H1 (cell line): ENCODE measurements around the gene PALM2AKAP2. TPM values are rescaled to one million over a fixed set of nuclear protein-coding genes. Genes with fewer than 3 reads are reported as not detected.

Source experiments
- CTCF ChIA-PET: fragments of 300-600 bp; sonication (Branson Sonifier 250); formaldehyde crosslinking; loops from one replicate; lab custom pipeline; 2021; ENCODE audit not compliant: partially characterized antibody; lab: Charles Lee
- POLR2A ChIA-PET: fragments of 300-600 bp; sonication (Branson Sonifier 250); formaldehyde crosslinking; loops from one replicate; lab custom pipeline; 2021; ENCODE audit warnings: inconsistent platforms; ENCODE audit not compliant: partially characterized antibody; lab: Charles Lee
- DNase-seq, 2 experiments: peaks; one replicate each; pipeline versions ENCODE4 v3.0.0 to v3.0.0-alpha.2; 2010 to 2022; ENCODE audit warnings: low spot score in 2 of 2, low read depth in 1 of 2, mixed read lengths in 1 of 2
- FAIRE-seq: peaks from 2 replicates; lab custom pipeline; 2011; peaks lifted over from hg19 to GRCh38; lab: Jason Lieb, UNC
- H2AFZ ChIP-seq: 2 replicates; pipeline ENCODE4 v1.8.1; 2012; ENCODE audit warnings: low read length, inconsistent platforms
- H2AK5ac ChIP-seq: 2 replicates; pipeline ENCODE4 v1.6.1; 2013; ENCODE audit warnings: low read depth, low read length
- H2BK120ac ChIP-seq: replicated peaks from 2 replicates; pipeline ENCODE3; 2013; ENCODE audit warnings: low read depth, low read length, inconsistent platforms
- H2BK12ac ChIP-seq: 2 replicates; pipeline ENCODE4 v1.6.1; 2013; ENCODE audit warnings: low read depth, low read length
- H2BK15ac ChIP-seq: 2 replicates; pipeline ENCODE4 v1.6.1; 2013; ENCODE audit warnings: low read length
- H2BK20ac ChIP-seq: 2 replicates; pipeline ENCODE4 v1.6.1; 2013; ENCODE audit warnings: low read length
- H2BK5ac ChIP-seq: 2 replicates; pipeline ENCODE4 v1.6.1; 2013; ENCODE audit warnings: low read depth, low read length
- H3K14ac ChIP-seq: 2 replicates; pipeline ENCODE4 v1.6.1; 2013; ENCODE audit warnings: inconsistent platforms; ENCODE audit not compliant: insufficient read length
- H3K18ac ChIP-seq: 2 replicates; pipeline ENCODE4 v1.6.1; 2013; ENCODE audit warnings: low read length; ENCODE audit errors: extremely low read depth
- H3K23ac ChIP-seq: 2 replicates; pipeline ENCODE4 v1.6.1; 2013; ENCODE audit warnings: inconsistent platforms; ENCODE audit not compliant: insufficient read length
- H3K23me2 ChIP-seq: 2 replicates; pipeline ENCODE4 v1.6.1; 2013; ENCODE audit warnings: low read depth, low read length
- H3K27ac ChIP-seq: 2 replicates; pipeline ENCODE4 v1.6.1; 2011; ENCODE audit warnings: low read depth, low read length, inconsistent platforms
- H3K27me3 ChIP-seq, 4 experiments: replicated peaks in 1 of 4; 1 replicate in 1 of 4; 2 replicates in 3 of 4; pipeline versions ENCODE4 v1.6.1 to v1.8.1; 2011 to 2013; ENCODE audit warnings: low read length in 3 of 4, mild to moderate bottlenecking in 3 of 4, inconsistent platforms in 2 of 4, mixed read lengths in 2 of 4, moderate library complexity in 1 of 4; ENCODE audit not compliant: control insufficient read depth in 3 of 4, insufficient read depth in 3 of 4; ENCODE audit errors: extremely low read depth in 1 of 4
- H3K36me3 ChIP-seq, 4 experiments: 2 replicates each; pipeline versions ENCODE4 v1.6.1 to v1.8.1; 2011 to 2013; ENCODE audit warnings: mild to moderate bottlenecking in 4 of 4, low read length in 3 of 4, moderate library complexity in 2 of 4, control low read depth in 1 of 4, inconsistent platforms in 1 of 4; ENCODE audit not compliant: insufficient read depth in 4 of 4, control insufficient read depth in 2 of 4
- H3K4ac ChIP-seq: replicated peaks from 2 replicates; pipeline ENCODE3; 2013; ENCODE audit warnings: low read length, low read depth, mixed read lengths, inconsistent platforms; ENCODE audit not compliant: insufficient read length
- H3K4me1 ChIP-seq, 4 experiments: replicated peaks in 1 of 4; 1 replicate in 1 of 4; 2 replicates in 3 of 4; pipeline versions ENCODE4 v1.6.1 to v1.8.1; 2011 to 2013; ENCODE audit warnings: low read length in 3 of 4, inconsistent platforms in 2 of 4, mixed read lengths in 1 of 4; ENCODE audit not compliant: insufficient read depth in 4 of 4, control insufficient read depth in 3 of 4
- H3K4me2 ChIP-seq, 2 experiments: 2 replicates each; pipeline versions ENCODE4 v1.6.1 to v1.8.1; 2011 to 2013; ENCODE audit warnings: low read depth in 2 of 2, low read length in 2 of 2, control low read depth in 1 of 2, inconsistent platforms in 1 of 2, mild to moderate bottlenecking in 1 of 2; ENCODE audit not compliant: insufficient read depth in 1 of 2
- H3K4me3 ChIP-seq, 4 experiments: fragments of 200-600, 300-600 bp in 1 of 4; sonication (generic), shearing (Covaris generic), sonication (Bioruptor Twin) in 1 of 4; 2 replicates each; pipeline versions ENCODE4 v1.5.1 to v1.8.1; 2011 to 2016; ENCODE audit warnings: low read length in 4 of 4, low read depth in 3 of 4, control low read depth in 2 of 4, inconsistent platforms in 2 of 4, mild to moderate bottlenecking in 2 of 4, mixed read lengths in 1 of 4, moderate library complexity in 1 of 4; ENCODE audit not compliant: insufficient read depth in 2 of 4; ENCODE audit errors: extremely low read depth in 1 of 4
- H3K56ac ChIP-seq: replicated peaks from 2 replicates; pipeline ENCODE3; 2013; ENCODE audit warnings: low read depth, mild to moderate bottlenecking, mixed read lengths, low read length, inconsistent platforms; ENCODE audit not compliant: insufficient read length
- H3K79me1 ChIP-seq: 2 replicates; pipeline ENCODE4 v1.6.1; 2013; ENCODE audit warnings: low read depth, low read length, control low read depth
- H3K79me2 ChIP-seq, 2 experiments: 2 replicates each; pipeline versions ENCODE4 v1.6.1 to v1.8.1; 2012 to 2013; ENCODE audit warnings: low read length in 2 of 2, mild to moderate bottlenecking in 2 of 2, inconsistent platforms in 1 of 2; ENCODE audit not compliant: insufficient read depth in 2 of 2, control insufficient read depth in 1 of 2
- H3K9ac ChIP-seq, 4 experiments: replicated peaks in 1 of 4; 1 replicate in 1 of 4; 2 replicates in 3 of 4; pipeline versions ENCODE4 v1.6.1 to v1.8.1; 2011 to 2013; ENCODE audit warnings: low read depth in 3 of 4, low read length in 3 of 4, control low read depth in 2 of 4, mild to moderate bottlenecking in 2 of 4, moderate library complexity in 2 of 4, inconsistent platforms in 1 of 4; ENCODE audit errors: extremely low read depth in 1 of 4
- H3K9me3 ChIP-seq, 2 experiments: 2 replicates each; pipeline versions ENCODE4 v1.6.1 to v1.8.1; 2012 to 2013; ENCODE audit warnings: mild to moderate bottlenecking in 2 of 2, moderate library complexity in 2 of 2, control low read depth in 1 of 2, inconsistent platforms in 1 of 2, low read depth in 1 of 2, low read length in 1 of 2, mixed read lengths in 1 of 2; ENCODE audit not compliant: insufficient read depth in 2 of 2
- H4K20me1 ChIP-seq, 2 experiments: replicated peaks in 1 of 2; 2 replicates each; pipeline versions ENCODE3 to v1.8.1; 2011 to 2013; ENCODE audit warnings: inconsistent platforms in 2 of 2, low read length in 2 of 2, mild to moderate bottlenecking in 1 of 2; ENCODE audit not compliant: insufficient read depth in 2 of 2, control insufficient read depth in 1 of 2
- H4K5ac ChIP-seq: 2 replicates; pipeline ENCODE4 v1.6.1; 2013; ENCODE audit warnings: low read length, low read depth, mixed read lengths, inconsistent platforms; ENCODE audit not compliant: insufficient read length
- H4K8ac ChIP-seq: 2 replicates; pipeline ENCODE4 v1.8.0; 2013; ENCODE audit warnings: mild to moderate bottlenecking, moderate library complexity, low read length, inconsistent platforms; ENCODE audit not compliant: insufficient read depth; ENCODE audit errors: extremely low read depth
- H4K91ac ChIP-seq: replicated peaks from 2 replicates; pipeline ENCODE3; 2013; ENCODE audit warnings: low read length, mixed read lengths, inconsistent platforms; ENCODE audit not compliant: insufficient read length
- BCL11A ChIP-seq, 2 experiments: IDR thresholded peaks; one replicate each; pipeline ENCODE4 v1.6.1; 2011; ENCODE audit warnings: low read depth in 2 of 2, low read length in 2 of 2, mild to moderate bottlenecking in 2 of 2
- FOSL1 ChIP-seq: IDR thresholded peaks from 2 replicates; pipeline ENCODE4 v1.6.1; 2011; ENCODE audit warnings: mild to moderate bottlenecking, low read depth, low read length, moderate library complexity; ENCODE audit not compliant: insufficient read depth
- HDAC2 ChIP-seq, 2 experiments: fragments of 300-600 bp in 1 of 2; sonication (generic) in 1 of 2; IDR thresholded peaks; 2 replicates each; pipeline ENCODE4 v1.6.1; 2011 to 2012; ENCODE audit warnings: low read depth in 2 of 2, low read length in 2 of 2, mild to moderate bottlenecking in 2 of 2, moderate library complexity in 2 of 2, borderline replicate concordance in 1 of 2, inconsistent platforms in 1 of 2
- JUND ChIP-seq: IDR thresholded peaks from 2 replicates; pipeline ENCODE4 v1.6.1; 2011; ENCODE audit warnings: mild to moderate bottlenecking, improper control_type of control experiment, low read length
- MAFK ChIP-seq: IDR thresholded peaks from 2 replicates; pipeline ENCODE4 v1.6.1; 2012; ENCODE audit warnings: low read depth, mild to moderate bottlenecking, improper control_type of control experiment, low read length
- RFX5 ChIP-seq: IDR thresholded peaks from 2 replicates; pipeline ENCODE4 v1.6.1; 2011; ENCODE audit warnings: low read depth, low read length, improper control_type of control experiment, borderline replicate concordance
- SP4 ChIP-seq: IDR thresholded peaks from 2 replicates; pipeline ENCODE4 v1.6.1; 2012; ENCODE audit warnings: low read length, inconsistent platforms
- ZNF274 ChIP-seq: IDR thresholded peaks from 2 replicates; pipeline ENCODE4 v1.7.0; 2012; ENCODE audit warnings: low read length, borderline replicate concordance; ENCODE audit errors: extremely low read depth
- WGBS, 2 experiments: shearing (Covaris generic) in 1 of 2; methylation state at CpG; one replicate each; pipeline versions ENCODE4 v1.1.6 to v1.1.7; 2013 to 2015; ENCODE audit warnings: low lambda C conversion rate in 2 of 2, mixed read lengths in 2 of 2, inconsistent platforms in 1 of 2, low coverage in 1 of 2, missing lambda C conversion rate in 1 of 2; ENCODE audit not compliant: insufficient replicate concordance in 2 of 2, insufficient coverage in 1 of 2, insufficient read length in 1 of 2; ENCODE audit errors: extremely low coverage in 1 of 2, missing lambda C conversion rate in 1 of 2; 5-methylcytosine and 5-hydroxymethylcytosine counted together
- polyA plus RNA-seq, 7 experiments: library from polyadenylated mRNA; depleted of rRNA in 3 of 7; stranded (reverse) in 5 of 7; unstranded in 2 of 7; fragments of >200 nt in 5 of 7; fragments of 200-250 nt in 2 of 7; gene quantifications; 1 replicate in 5 of 7; 2 replicates in 1 of 7; 4 replicates in 1 of 7; pipeline versions ENCODE4 v1.2.1 to v1.2.3, GENCODE V29; 2011 to 2013; ENCODE audit warnings: missing spikeins in 2 of 7, mixed read lengths in 2 of 7
- total RNA-seq: library from RNA; stranded (reverse); fragmentation: NEBNext Ultra II Directional; extraction: Animal tissue kit (Norgen Biotek cat#: 25700); gene quantifications from 2 replicates; pipeline ENCODE4 v1.2.1, GENCODE V29; 2021

Gene PALM2AKAP2
- total and polyA plus RNA-seq, 2 of the 8 experiments (the other 6 are each of a cell fraction or from before 2014, with no cell fraction given) = 0.38 to 20.5 TPM

DNA sequence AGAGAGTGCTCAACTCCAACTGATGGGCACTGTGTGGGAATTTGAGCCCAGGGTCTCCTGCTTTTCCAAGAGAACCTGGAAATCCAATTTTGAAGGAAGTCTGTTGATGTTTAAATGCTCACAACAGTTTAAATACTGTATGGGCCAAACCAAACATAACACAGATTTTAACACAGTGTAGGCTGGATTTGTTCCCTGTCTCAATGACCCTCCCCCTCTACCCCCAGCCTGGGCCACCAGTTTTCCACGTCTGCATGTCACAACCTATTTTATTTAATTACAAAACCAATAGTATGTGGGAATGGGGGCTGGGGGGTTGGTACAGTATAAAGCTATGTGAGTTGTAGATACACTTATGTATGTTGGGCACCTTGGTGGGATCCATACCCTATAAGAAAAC lies 11.7 kb downstream of the PALM2AKAP2 start:
- ChIA-PET CTCF (interaction anchor here (0.7 to 1.4 kb wide), 4 partner anchors 8 to 217 kb away, joined by 3 to 4 read pairs (median 3); no protein-coding TSS in a partner anchor), POLR2A (no interaction called here)
- H4K5ac ChIP-seq = no peak overlapping the region
- H3K23me2 ChIP-seq = no peaks in the 10 kb centered on the region
- H2AFZ ChIP-seq = no peak overlapping the region
- H4K8ac ChIP-seq = no peak overlapping the region
- H3K9ac ChIP-seq = no peak overlapping the region
- H2AK5ac ChIP-seq = no peak overlapping the region
- H4K91ac ChIP-seq = no peak overlapping the region
- H3K27me3 ChIP-seq = no peaks in the 10 kb centered on the region
- H2BK12ac ChIP-seq = no peak overlapping the region
- no peak for DNase-seq
- no peak for FAIRE-seq
- H3K4me2 ChIP-seq = no peak overlapping the region
- 0 out of 4 replicates have a peak, but pooled peaks cover 0 to 3% of the 10 kb centered on the region in 2 experiments for H3K79me2 ChIP-seq
- H3K14ac ChIP-seq = no peak overlapping the region
- no peak overlapping the region for H3K4ac ChIP-seq
- no peaks in the 10 kb centered on the region for H3K9me3 ChIP-seq
- 86% methylated on average over 1 of the region's 1 CpG; no CpG with 5 or more reads in 1 of the 2 experiments for WGBS, 2 experiments
- peaks cover 0 to 1% of the 10 kb centered on the region in 2 experiments for H4K20me1 ChIP-seq
- no peaks in the 10 kb centered on the region; the same call in 1 of the 2 replicates for H3K79me1 ChIP-seq
- H3K4me1 ChIP-seq = no peaks in the 10 kb centered on the region
- H2BK5ac ChIP-seq = no peak overlapping the region
- no peak overlapping the region for H3K27ac ChIP-seq
- H3K56ac ChIP-seq = no peak overlapping the region
- TF ChIP-seq MAFK = no peak
- no peak for TF ChIP-seq ZNF274
- no peak for TF ChIP-seq FOSL1
- TF ChIP-seq HDAC2 (IDR thresholded peaks at IDR 0.05; ENCODE audit: borderline replicate concordance in 1 of 2, low read depth in 2 of 2, low read length in 2 of 2) = no peak
- TF ChIP-seq JUND = no peak
- no peak for TF ChIP-seq BCL11A (IDR thresholded peaks at IDR 0.05; ENCODE audit: low read depth in 2 of 2, low read length in 2 of 2)
- no peak for TF ChIP-seq SP4
- no peak for TF ChIP-seq RFX5
- TF ChIP-seq, all 59 proteins: peak for 0
- H3K4me3 ChIP-seq = no peak overlapping the region
- H3K36me3 ChIP-seq = no peaks in the 10 kb centered on the region
- H2BK20ac ChIP-seq = no peak overlapping the region
- no peak overlapping the region for H2BK15ac ChIP-seq
- no peak overlapping the region for H3K23ac ChIP-seq
- H2BK120ac ChIP-seq = no peak overlapping the region
- no peak overlapping the region for H3K18ac ChIP-seq
